SU-DHL-6 (cell line): Measurements from ENCODE around the gene MUC12.

Experiments
- CTCF ChIP-seq: fragments of 200-600 bp; sonication (generic); IDR thresholded peaks from one replicate; pipeline ENCODE4 v1.5.1; 2017; ENCODE audit warnings: antibody characterized with exemption, mild to moderate bottlenecking, low read length, moderate library complexity; ENCODE audit not compliant: insufficient read depth, poor library complexity, severe bottlenecking
- EZH2phosphoT487 ChIP-seq: fragments of 200-600 bp; sonication (generic), shearing (Covaris generic); conservative IDR thresholded peaks from 2 replicates; pipeline ENCODE4 v1.6.1; 2018; ENCODE audit warnings: mild to moderate bottlenecking, antibody characterized with exemption, low read length, moderate library complexity, mixed read lengths

GRCh38 chr7:100968031-100968430 lies 1.3 kb upstream of the MUC12 start:
- TF ChIP-seq CTCF (no peak), EZH2phosphoT487 (no peak)
